RPMI8226 (cell line): ENCODE measurements around the gene GLI2.

Experiments used
- DNase-seq: peaks from one replicate; pipeline ENCODE4 v3.0.0-alpha.2; 2015

The GLI2 gene

DNA sequence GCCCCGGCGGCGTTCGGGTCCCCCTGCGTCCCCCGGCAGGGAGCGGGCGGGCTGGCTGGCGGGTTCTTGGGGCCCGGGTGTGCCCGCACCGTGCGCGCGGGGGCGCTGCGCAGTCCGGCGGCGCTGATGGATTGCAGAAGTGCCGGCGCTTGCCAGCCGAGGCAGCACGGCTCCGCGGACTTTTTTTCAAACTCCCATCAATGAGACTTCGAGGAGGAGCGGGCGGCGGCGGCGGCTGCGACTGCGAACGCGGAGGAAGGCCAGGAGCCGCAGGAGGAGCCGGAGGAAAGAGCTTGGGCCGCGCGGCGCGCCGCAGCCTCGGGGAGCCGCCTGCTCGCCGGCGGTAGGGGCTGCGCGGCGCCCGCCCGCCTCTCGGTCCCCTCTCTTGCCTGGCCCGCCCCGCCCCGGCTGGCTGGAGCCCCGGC lies at the start of gene GLI2:
TSS of gene GLI2 (plus strand) at position 123 of the 425 bp plus-strand sequence. CDS start 61,453 bp downstream, outside the sequence.
- DNase-seq = peak; percentile 88

DNA sequence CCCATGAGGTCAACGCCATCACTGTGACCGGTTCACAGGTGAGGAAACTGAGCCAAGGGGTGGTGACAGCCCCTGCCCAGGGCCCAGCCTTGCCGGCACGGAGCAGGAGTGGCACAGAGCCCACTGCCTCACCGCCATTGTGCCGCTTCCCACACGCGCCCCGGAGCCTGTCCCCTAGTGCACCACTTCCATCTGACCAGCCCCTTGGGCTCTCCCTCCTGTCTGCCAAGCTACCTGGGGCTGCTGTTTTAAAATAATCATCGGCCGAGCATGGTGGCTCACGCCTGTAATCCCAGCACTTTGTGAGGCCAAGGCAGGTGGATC lies 49.7 kb upstream of the GLI2 start:
- DNase-seq = no peak

DNA sequence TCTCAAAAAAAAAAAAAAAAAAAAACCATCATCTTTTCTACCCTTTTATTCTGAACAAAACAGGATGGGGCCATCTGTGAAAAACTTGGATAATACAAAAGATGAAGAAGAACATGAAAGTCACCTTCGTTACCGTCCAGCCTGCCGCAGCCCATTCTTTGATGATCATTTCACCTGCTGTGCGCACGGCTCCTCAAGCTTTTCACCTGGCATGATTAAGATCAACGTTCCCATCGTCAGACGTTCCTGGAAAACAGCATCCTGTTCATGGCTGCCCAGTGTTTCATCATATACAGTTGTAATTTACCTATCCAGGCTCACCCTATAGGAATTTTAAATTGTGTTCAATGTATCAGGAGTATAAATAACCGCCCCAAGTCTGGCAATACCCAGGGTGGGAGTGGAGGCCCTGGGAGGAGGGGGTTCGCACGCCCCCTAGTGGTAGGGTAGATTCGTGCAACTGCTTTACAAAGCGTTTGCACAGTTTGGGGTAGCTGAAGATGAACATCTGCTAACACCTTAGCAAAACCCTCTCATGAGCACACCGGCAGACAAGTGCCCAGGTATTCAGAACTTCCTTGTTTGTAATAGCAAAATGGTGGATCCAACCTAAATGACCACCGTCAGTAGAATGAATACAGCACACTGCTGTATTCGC lies 49.0 kb upstream of the GLI2 start:
- peak; percentile 25 for DNase-seq

DNA sequence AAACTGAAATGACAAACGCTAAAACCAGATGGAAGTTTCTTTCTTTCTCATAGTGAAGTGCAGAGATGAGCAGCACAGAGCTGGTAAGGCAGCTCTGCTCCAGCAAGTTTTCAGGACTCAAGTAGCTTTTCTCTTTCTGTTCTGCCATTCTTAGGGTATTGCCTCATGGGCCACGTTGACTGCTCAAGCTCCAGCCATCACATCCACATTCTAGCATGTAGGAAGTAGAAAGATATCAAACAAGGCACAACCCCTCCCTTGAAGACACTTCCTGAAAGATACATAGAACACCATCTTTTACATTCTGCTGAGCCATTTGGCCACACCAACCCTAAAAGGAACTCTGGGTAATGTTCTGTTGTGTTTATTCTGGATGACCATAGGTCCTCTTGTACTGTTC lies 48.5 kb upstream of the GLI2 start:
- DNase-seq = no peak

- no peak for DNase-seq
These were observed 45.1 kb upstream of the GLI2 start for GRCh38 chr2:120690521-120690920.

GRCh38 chr2:120691410-120691809 lies 44.3 kb upstream of the GLI2 start:
- no peak for DNase-seq

GRCh38 chr2:120692691-120693090 lies 43.0 kb upstream of the GLI2 start:
- DNase-seq = no peak

DNA sequence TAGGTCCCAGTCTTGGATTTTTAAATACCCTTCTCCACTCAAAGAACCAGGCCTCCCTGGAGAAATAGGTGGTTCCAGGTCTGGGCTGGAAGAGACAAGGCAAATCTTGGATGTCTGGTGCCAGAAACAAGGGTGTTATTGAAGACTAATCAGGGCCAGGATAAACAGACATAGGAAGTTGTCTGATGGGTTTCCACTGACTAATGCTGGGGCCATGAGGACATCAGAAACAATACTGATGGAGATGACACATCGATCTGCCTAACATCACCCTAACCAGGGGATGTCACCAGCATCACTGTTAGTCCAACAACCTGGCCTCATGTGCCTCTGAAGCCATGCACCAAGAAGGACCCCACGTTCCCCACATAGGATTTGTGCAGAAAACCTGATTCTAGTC lies 42.5 kb upstream of the GLI2 start:
- no peak for DNase-seq

DNA sequence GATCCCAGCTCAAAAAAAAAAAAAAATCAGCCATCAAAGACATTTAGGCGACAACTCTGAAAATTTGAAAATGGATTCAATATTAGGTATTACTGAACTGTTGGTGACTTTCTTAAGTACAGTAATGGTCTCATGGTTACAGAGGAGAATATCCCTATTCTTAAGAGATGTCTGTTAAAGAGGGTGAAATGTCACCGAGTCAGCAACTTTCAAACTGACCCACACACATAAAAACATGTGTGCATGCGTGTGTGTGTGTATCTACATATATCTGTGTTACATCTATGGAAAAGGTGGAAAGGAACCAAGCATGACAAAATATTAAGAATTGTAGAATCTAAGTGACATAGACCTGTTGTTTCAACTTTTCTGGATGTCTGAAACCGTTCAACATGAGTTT lies 41.6 kb upstream of the GLI2 start:
- no peak for DNase-seq

GRCh38 chr2:120697471-120697870 lies 38.2 kb upstream of the GLI2 start:
- DNase-seq = no peak

- no peak for DNase-seq
These were observed 36.4 kb upstream of the GLI2 start for GRCh38 chr2:120699292-120699691.

GRCh38 chr2:120700659-120701058 lies 35.0 kb upstream of the GLI2 start:
- DNase-seq = no peak

GRCh38 chr2:120701096-120701495 lies 34.6 kb upstream of the GLI2 start:
- no peak for DNase-seq

DNA sequence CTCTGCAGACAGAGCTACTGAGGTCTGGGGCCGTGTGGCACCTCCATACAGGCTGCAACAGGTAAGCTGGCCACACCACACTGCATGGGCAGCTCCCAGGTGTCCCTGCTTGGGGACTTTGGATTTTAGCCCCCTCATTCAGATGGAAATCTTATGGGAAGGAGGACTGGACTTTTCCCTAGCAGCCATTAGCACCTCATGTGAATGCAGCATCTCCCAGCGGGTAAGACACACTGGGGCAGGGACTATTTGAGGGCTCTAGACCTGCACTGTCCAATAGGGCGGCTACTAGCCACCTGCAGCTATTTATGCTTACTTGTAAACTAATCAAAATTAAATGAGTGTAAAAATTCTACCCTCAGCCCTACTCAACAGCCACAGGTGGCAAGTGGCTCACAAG lies 34.2 kb upstream of the GLI2 start:
- DNase-seq = peak; percentile 48

DNA sequence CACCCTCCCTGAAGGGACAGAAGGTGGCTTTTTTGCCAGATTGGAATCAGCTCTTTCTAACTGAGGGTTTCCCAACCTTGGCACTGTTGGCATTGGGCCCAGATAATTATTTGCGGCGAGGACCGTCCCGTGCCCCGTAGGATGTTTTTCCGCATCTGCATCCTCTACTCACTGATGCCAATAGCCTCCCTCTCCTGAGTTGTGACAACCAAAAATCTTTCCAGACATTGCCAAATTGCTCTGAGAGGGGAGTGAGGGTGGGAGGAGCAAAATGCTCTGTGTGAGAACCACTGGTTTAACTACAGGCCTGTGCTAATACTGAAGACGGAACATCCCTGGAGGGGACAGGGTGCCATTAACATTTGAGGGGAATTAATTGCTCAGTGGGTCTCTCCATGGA lies 33.6 kb upstream of the GLI2 start:
- peak; percentile 43 for DNase-seq

- DNase-seq = no peak
These were observed 32.9 kb upstream of the GLI2 start for GRCh38 chr2:120702801-120703200.

DNA sequence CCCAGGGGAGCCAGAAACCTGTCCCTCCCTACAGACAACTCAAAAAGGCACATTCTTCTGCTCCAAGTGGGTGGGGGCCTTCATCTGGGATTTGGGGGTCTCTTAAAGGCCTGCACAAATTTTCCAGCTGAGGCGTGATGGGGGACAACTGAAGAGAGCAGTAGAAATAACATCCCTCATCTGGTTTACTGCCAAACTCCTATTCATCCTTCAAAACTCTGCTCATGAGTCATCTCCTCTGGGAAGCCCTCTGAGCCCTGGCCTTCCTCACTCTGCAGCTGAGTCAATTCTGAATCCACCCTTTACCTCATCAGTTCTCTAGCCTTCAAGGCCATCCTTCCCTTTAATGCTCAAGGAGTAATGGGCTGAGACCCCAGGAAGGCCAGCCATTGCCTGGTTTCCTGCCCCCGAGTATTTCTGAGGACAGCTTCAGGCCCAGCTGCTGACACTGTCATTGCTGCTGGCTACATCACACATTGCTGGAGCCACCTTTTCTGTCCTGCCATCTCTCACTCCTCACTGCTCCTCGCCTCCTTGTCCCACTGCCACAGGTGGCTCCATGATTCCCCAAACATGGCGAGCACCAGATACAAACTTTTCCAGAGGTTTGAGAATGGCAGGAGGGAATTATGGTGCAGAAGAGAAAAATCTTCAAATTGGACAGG lies 32.2 kb upstream of the GLI2 start:
- DNase-seq = no peak

DNA sequence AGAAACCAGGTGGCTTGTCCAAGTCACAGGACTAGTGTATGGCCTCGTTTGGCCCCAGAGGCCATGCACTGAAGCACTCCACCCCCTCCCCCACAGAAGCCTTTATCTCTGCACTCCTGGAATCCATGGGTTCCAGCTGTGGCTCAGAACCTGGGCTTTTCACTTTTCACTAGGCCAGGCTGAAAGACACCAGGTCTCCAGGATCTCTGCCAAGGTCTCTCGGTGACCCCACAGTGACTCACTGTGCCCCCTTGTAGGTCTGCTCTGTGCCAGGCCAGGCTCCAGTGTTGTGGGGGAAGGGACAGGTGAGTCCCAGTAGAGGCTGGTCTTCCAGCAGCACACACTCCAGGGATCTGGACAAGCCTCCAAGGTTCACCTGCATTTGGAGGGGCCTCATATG lies 31.0 kb upstream of the GLI2 start:
- no peak for DNase-seq

DNA sequence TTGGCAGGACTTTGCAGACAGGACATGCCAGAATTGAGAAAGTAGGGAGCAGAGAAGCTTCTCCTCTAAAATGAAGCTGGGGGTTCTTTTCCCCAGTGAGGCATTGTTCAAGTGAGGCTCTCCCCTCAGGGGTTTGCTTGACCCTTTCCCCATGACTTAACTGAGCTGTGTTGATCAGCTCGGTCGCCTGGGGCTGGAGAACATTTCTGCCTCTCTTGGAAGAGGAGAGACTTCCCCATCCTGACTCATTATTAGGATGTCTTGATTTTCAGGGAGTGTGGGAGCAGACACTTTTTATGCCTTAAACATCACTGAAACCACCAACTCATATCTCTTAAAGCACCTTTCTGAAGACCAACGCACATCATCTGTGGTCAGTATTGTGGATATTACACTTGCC lies 27.9 kb upstream of the GLI2 start:
- DNase-seq = no peak

DNA sequence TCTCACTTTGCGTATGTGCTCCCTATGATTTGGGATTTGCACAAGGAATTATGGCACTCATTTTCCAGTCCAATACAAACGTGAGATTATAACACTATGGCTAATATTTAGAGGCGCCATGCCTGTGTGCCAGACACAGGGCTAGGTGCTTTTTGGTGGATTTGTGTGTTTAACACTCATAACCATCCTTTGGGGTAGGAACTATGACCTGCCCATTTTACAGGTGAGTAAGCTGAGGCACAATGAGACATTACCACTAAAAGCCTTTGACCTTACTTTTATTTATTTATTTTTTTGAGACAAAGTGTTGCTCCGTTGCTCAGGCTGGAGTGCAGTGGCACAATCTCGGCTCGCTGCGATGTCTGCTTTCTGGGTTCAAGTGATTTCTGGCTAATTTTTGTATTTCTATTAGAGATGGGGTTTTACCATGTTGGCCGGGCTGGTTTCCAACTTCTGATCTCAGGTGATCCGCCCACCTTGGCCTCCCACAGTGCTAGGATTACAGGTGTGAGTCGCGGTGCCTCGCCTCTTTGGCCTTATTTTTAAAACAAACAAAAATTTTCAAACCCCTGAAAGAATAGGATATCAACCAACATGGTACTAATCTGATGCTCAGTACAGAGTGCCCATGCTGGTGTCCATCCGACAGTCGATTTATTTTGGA lies 26.6 kb upstream of the GLI2 start:
- no peak for DNase-seq

DNA sequence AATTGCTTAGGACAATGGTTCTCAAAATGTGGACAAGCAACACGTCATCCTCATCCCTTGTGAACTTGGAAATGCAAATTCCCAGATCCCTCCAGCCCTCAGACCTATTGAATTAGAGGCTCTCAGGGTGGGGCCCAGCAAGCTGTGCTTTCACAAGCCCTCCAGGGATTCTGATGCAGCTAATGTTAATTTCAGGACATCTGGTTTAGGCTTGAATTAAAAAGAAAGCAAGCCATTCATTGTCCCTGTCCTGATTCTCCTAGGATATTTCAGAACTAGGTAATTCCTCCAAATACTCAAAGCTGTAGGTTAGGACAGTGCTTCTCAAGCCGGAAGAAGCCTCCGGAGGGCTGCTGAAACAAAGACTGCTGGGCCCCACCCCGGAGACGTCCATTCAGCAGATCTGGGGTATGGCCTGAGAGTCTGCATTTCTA lies 26.0 kb upstream of the GLI2 start:
- DNase-seq = no peak

GRCh38 chr2:120710256-120710655 lies 25.4 kb upstream of the GLI2 start:
- DNase-seq = no peak

DNA sequence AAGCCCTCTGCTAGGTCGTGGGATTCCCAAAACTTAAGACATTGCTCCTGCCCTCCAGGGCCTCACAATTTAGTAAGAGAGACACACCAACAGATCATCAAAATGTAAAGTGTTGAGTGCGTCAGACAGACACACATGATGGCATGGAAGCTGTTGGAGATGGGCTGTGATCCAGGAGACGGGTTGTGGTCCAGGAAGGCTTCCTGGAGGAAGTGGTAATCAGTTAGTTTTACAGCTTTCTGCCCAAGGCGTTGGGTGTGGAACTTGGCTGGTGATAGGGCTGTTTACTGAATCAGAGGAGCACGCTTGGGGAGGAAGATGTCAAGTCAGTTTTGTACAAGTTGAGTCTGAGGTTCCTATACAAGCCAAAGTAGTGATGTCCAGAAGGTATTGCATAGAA lies 24.0 kb upstream of the GLI2 start:
- DNase-seq = no peak

GRCh38 chr2:120712180-120712681 lies 23.4 kb upstream of the GLI2 start:
- DNase-seq = no peak
